Measurements from ENCODE around the gene TNRC6A.

- TF ChIP-seq CTCF (IDR thresholded peaks at IDR 0.05) (no peak), POLR2AphosphoS5 (IDR thresholded peaks at IDR 0.05) (no peak), POLR2A (IDR thresholded peaks at IDR 0.05) (no peak)
These were observed 139.6 kb downstream of the TNRC6A start for GRCh38 chr16:24869033-24869432.

Data from breast epithelium (tissue), 3 donors.